Left renal cortex interstitium (tissue), 4 donors: ENCODE data around the gene ALDH1B1. TPM values are rescaled to one million over a fixed set of nuclear protein-coding genes. Genes with fewer than 3 reads are reported as not detected.

ENCODE experiments used
- DNase-seq, 4 donors: peaks; one replicate each; pipeline ENCODE4 v3.0.0-alpha.2; 2013; ENCODE audit warnings: low read depth in 4 of 4, low spot score in 2 of 4, missing footprints in 1 of 4
- polyA plus RNA-seq, 4 donors: library from polyadenylated mRNA; unstranded; fragments of 120-200 nt; gene quantifications; one replicate each; pipeline ENCODE4 v1.2.1, GENCODE V29; 2013; ENCODE audit not compliant: insufficient read length in 4 of 4

Gene ALDH1B1
- polyA plus RNA-seq, 4 donors = 25.6 to 39.3 (median 36.1) TPM

GRCh38 chr9:38437193-38437823, 44.8 kb downstream of the ALDH1B1 start:
- DNase-seq = no peak

GRCh38 chr9:38439291-38439915, 46.9 kb downstream of the ALDH1B1 start:
- DNase-seq = no peak

- DNase-seq = no peak
Observed at GRCh38 chr9:38439916-38440301, 47.4 kb downstream of the ALDH1B1 start.

- no peak for DNase-seq
Observed at GRCh38 chr9:38440516-38440915, 48.0 kb downstream of the ALDH1B1 start.

- no peak for DNase-seq
Observed at GRCh38 chr9:38441347-38442085, 49.0 kb downstream of the ALDH1B1 start.

GRCh38 chr9:38442473-38443096, 50.1 kb downstream of the ALDH1B1 start:
- DNase-seq = no peak

- no peak for DNase-seq
Observed at GRCh38 chr9:38443181-38443580, 50.7 kb downstream of the ALDH1B1 start.

GRCh38 chr9:38443597-38443996, 51.1 kb downstream of the ALDH1B1 start:
- DNase-seq = no peak

- no peak for DNase-seq
Observed at GRCh38 chr9:38445154-38446043, 52.9 kb downstream of the ALDH1B1 start.

- DNase-seq = no peak
Observed at GRCh38 chr9:38447703-38448102, 55.2 kb downstream of the ALDH1B1 start.

Other genes starting within 250 kb of the ALDH1B1 start
- 1 to 10 TPM; 1.0 to 2.1 (median 1.8) TPM for gene IGFBPL1, start 31.8 kb downstream of the ALDH1B1 start, polyA plus RNA-seq
- 1 to 10 TPM; 2.3 to 5.9 (median 4.4) TPM for gene ANKRD18A, start 227.9 kb downstream of the ALDH1B1 start, polyA plus RNA-seq